NCI-H446 treated with DMSO at 0.1 percent for 48 hours (cell line): ENCODE measurements around the gene OR51G2.

Source experiments
- DNase-seq: peaks from one replicate; lab custom pipeline; 2025; lab: John Stamatoyannopoulos, UW

The OR51G2 gene

DNA sequence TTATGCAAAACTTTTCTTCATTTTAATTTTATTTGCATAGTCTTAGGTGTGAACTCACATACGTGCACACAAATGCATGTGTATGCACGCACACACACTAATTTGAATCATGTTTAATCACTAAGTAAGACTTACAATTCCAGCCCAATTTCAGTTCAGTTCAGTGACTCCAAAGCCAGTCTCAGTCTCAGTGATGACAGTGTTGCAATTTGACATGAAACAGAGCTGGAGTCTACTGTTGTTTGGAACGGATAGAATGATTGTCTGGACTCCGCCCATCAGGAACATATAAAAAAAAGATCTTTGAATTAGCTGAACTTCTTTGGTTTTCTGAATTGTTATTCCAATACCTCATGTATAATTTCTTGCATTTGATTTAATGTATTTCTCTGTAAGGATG, 55.3 kb downstream of the OR51G2 start:
- DNase-seq, result no peak
